SK-N-SH treated with all-trans-retinoic acid at 6 μM for 48 hours (cell line): ENCODE results near the gene CYREN.

ENCODE experiments used
- ARNTL ChIP-seq: fragments of 450-650 bp; formaldehyde crosslinking; IDR thresholded peaks from 2 replicates; pipeline ENCODE4 v1.5.0; 2020; ENCODE audit warnings: low read depth, mild to moderate bottlenecking, moderate library complexity, borderline replicate concordance
- BACH2 ChIP-seq: fragments of 250-450 bp; sonication (Bioruptor Pico); IDR thresholded peaks from 2 replicates; pipeline ENCODE4 v1.9.0; 2021; ENCODE audit warnings: mild to moderate bottlenecking, borderline replicate concordance
- OSR1 ChIP-seq: fragments of 250-450 bp; sonication (Bioruptor Pico); IDR thresholded peaks from 2 replicates; pipeline ENCODE4 v1.8.0; 2022; ENCODE audit warnings: moderate library complexity, mild to moderate bottlenecking, inconsistent platforms

DNA sequence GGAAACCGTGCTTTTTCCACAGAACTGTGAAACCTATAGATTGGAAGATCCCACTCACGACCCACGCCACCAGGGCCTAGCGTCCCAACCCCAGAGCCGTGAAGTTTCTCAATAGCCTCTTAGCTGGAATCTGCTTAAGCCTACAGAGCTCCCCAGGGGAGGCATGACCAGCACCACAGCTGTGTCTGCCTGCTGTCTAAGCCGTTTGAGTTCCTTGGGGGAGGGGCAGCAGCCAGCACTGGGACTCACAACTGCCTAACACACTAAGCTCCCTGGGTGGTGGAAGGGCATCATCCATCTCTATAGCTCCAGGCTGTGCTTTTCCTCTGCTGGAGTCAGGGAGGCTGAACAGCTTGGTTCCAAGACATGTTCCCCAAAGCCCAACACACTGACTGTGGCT, 48.6 kb downstream of the CYREN start:
- no peak for TF ChIP-seq OSR1 (CRISPR knock-in tag)
- TF ChIP-seq BACH2 (CRISPR knock-in tag): no peak
- TF ChIP-seq ARNTL: no peak
